Chondrocyte (in vitro differentiated cells): ENCODE data around the gene SCN8A. TPM values are rescaled to one million over a fixed set of nuclear protein-coding genes. Genes with fewer than 3 reads are reported as not detected.
A peak's percentile ranks its signal among the peaks of the same experiment; 100 is the strongest.

ENCODE experiments used
- DNase-seq: peaks from one replicate; pipeline ENCODE4 v3.0.0; 2021; ENCODE audit warnings: mixed read lengths, low spot score
- H3K27ac Mint-ChIP-seq: one replicate; pipeline ENCODE4 v1.8.0; 2021; ENCODE audit warnings: mild to moderate bottlenecking, moderate library complexity, mixed read lengths; ENCODE audit not compliant: unreplicated experiment
- H3K27me3 Mint-ChIP-seq: 2 replicates; pipeline ENCODE4 v1.8.0; 2021; ENCODE audit warnings: low read depth, mixed read lengths
- H3K36me3 Mint-ChIP-seq: 2 replicates; pipeline ENCODE4 v1.8.0; 2021; ENCODE audit warnings: low read depth, mixed read lengths
- H3K4me1 Mint-ChIP-seq: 2 replicates; pipeline ENCODE4 v1.8.0; 2021; ENCODE audit warnings: low read depth, mild to moderate bottlenecking, mixed read lengths
- H3K4me3 Mint-ChIP-seq: one replicate; pipeline ENCODE4 v1.8.0; 2021; ENCODE audit warnings: mild to moderate bottlenecking, moderate library complexity, mixed read lengths; ENCODE audit not compliant: unreplicated experiment
- H3K9me3 Mint-ChIP-seq: 2 replicates; pipeline ENCODE4 v1.8.0; 2021; ENCODE audit warnings: low read depth, mixed read lengths
- total RNA-seq: library from RNA; stranded (reverse); gene quantifications from 3 replicates; pipeline ENCODE4 v1.2.1, GENCODE V29; 2021
- TF ChIP-seq, protein P1 (sequence below): fragments of 200-600 bp; sonication (generic); IDR thresholded peaks from 2 replicates; pipeline ENCODE4 v1.5.0; 2021; ENCODE audit warnings: antibody characterized with exemption, mild to moderate bottlenecking, moderate library complexity

The SCN8A gene
- total RNA-seq, 1 donor from 2014 or later, result 4.4 TPM

DNA sequence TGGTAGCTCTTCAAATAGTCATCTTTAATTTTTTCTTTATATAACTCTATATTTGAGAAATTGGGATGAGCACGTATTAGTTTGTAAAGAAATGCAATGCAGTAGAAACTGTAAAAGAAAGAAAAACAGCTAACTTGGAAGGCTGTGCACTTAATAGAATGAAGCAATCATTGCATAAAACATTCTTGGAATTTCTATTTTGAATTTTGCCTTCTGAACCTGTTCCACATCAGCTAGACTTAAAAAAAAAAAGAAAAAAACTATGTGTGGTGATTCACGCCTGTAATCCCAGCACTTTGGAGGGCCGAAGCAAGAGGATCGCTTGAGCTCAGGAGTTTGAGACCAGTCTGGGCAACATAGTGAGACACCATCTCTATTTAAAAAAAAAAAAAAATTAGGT, 29.4 kb downstream of the SCN8A start:
- TF ChIP-seq, protein P1, sequence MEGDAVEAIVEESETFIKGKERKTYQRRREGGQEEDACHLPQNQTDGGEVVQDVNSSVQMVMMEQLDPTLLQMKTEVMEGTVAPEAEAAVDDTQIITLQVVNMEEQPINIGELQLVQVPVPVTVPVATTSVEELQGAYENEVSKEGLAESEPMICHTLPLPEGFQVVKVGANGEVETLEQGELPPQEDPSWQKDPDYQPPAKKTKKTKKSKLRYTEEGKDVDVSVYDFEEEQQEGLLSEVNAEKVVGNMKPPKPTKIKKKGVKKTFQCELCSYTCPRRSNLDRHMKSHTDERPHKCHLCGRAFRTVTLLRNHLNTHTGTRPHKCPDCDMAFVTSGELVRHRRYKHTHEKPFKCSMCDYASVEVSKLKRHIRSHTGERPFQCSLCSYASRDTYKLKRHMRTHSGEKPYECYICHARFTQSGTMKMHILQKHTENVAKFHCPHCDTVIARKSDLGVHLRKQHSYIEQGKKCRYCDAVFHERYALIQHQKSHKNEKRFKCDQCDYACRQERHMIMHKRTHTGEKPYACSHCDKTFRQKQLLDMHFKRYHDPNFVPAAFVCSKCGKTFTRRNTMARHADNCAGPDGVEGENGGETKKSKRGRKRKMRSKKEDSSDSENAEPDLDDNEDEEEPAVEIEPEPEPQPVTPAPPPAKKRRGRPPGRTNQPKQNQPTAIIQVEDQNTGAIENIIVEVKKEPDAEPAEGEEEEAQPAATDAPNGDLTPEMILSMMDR, result no peak
- peaks cover 37% of the 10 kb centered on the region for H3K4me1 Mint-ChIP-seq
- no peak for DNase-seq

DNA sequence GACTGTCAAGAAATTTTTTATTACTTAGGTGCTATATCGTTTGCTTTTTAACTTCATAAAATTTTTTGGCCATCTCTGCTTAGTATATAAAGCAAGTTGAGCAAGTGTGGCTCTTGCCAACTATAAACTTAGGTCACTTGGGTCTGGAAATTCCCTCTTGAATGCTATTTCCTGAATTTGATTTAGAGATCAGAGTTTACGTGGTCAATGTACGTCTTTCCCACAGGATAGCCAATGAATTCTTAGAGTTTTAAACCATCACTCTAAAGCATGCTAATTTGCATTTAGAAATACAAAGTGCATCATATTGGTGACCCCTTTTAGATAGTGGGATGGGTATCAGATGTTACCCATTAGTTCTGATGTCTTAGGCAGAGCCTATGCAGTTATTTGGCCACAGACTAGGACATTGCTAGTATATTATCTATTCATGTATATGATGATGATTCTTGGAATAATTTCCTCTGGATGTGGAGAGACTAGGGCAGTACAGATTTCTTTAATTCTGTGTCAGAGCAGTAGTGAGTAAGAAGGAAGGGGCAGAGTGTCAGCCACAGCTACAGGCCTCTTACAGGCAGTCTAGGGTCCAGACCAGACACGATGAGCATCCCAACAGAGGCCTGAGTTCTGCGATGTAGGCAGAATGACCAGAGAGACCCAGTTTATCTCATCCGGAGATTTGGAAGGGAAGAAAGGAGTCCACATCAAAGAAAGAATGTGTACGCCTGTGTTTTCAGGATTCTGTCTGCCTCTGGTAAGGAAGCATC, 30.3 kb downstream of the SCN8A start:
- peaks cover 37% of the 10 kb centered on the region for H3K4me1 Mint-ChIP-seq

More for the DNA sequence above, 29.4 kb downstream of the SCN8A start:
- Mint-ChIP-seq H3K27ac (peak overlapping the region; percentile 87), H3K9me3 (peaks cover 8% of the 10 kb centered on the region), H3K4me3 (no peak overlapping the region), H3K27me3 (no peaks in the 10 kb centered on the region), H3K36me3 (peaks cover 4% of the 10 kb centered on the region)

DNA sequence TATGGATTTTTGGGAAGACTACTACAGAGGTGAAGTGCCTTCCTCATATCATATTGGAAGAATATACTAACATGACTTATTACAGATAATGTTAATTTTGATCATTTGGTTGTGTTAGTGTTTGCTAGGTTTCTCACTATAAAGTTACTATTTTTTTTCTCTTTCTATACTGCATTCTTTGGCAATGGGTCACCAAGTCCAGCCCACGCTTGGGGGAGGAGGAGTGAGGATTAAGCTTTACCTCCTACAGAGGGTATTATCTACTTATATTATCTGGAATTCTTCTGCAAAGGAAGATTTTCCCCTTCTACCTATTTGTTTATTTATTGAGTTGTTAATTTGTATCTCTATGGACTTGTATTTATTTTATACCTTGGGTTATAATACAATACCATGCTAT, 31.5 kb downstream of the SCN8A start:
- Mint-ChIP-seq H3K9me3 (no peaks in the 10 kb centered on the region), H3K27ac (no peak overlapping the region), H3K4me3 (no peak overlapping the region), H3K36me3 (no peaks in the 10 kb centered on the region), H3K27me3 (no peaks in the 10 kb centered on the region), H3K4me1 (peaks cover 37% of the 10 kb centered on the region)
- no peak for DNase-seq
- TF ChIP-seq, protein P1, result no peak

More for the DNA sequence above, 30.3 kb downstream of the SCN8A start:
- no peaks in the 10 kb centered on the region for H3K27me3 Mint-ChIP-seq
- TF ChIP-seq, protein P1, result no peak
- peaks cover 4% of the 10 kb centered on the region for H3K36me3 Mint-ChIP-seq
- no peak overlapping the region for H3K27ac Mint-ChIP-seq
- no peak overlapping the region for H3K4me3 Mint-ChIP-seq
- peaks cover 8% of the 10 kb centered on the region for H3K9me3 Mint-ChIP-seq
- no peak for DNase-seq

DNA sequence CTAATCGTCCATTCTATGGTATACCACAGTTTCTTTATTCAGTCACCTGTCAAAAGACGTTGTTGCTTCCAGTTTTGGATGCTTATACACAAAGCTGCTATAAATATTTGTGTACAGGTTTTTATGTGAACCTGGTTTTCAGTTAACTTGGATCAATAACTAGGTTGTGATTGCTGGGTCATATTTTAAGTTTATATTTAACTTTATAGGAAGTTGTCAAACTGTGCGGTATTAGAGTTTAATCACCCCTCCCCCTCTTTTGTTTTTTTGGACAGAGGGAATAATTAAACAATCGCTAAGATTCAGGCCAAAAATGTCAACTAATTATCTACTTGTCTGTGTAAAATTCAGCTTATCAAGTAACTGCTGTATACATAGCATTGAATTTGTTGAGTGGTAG, 34.3 kb downstream of the SCN8A start:
- TF ChIP-seq, protein P1, result no peak
- no peaks in the 10 kb centered on the region for H3K27me3 Mint-ChIP-seq
- peaks cover 24% of the 10 kb centered on the region for H3K4me1 Mint-ChIP-seq
- no peak for DNase-seq
- peaks cover 2% of the 10 kb centered on the region for H3K36me3 Mint-ChIP-seq
- H3K9me3 Mint-ChIP-seq, result no peaks in the 10 kb centered on the region
- H3K27ac Mint-ChIP-seq, result no peak overlapping the region
- no peak overlapping the region for H3K4me3 Mint-ChIP-seq

DNA sequence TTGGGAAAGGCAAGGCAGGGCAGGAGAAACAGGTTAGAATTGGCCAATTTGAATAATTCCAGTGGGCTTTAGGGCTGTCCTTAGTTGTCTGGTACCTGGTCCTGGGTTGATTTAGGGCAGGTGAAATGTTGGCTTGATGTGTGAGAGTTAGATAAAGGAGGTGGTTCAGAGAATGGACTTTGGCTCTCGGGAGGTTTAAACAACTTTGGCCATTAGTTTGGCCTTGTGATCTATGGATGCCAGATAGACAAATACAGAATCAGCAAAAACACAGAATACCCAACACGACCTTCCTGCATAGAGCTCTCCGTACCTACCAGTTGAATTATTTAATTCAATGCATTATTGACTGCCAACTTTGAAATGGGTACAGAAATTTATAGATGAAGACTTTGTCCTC, 35.1 kb downstream of the SCN8A start:
- no peak overlapping the region for H3K4me3 Mint-ChIP-seq
- no peak for DNase-seq
- H3K4me1 Mint-ChIP-seq, result peaks cover 16% of the 10 kb centered on the region
- H3K27me3 Mint-ChIP-seq, result no peaks in the 10 kb centered on the region
- no peak overlapping the region for H3K27ac Mint-ChIP-seq
- TF ChIP-seq, protein P1, result no peak
- no peaks in the 10 kb centered on the region for H3K9me3 Mint-ChIP-seq
- peaks cover 2% of the 10 kb centered on the region for H3K36me3 Mint-ChIP-seq
